Suprapubic skin (tissue), 4 donors: ENCODE results near the gene CENPE.

ENCODE experiments used
- CTCF ChIP-seq, 2 donors: fragments of 200-600 bp in 1 of 2; fragments of 450-650 bp in 1 of 2; sonication (generic) in 1 of 2; IDR thresholded peaks; one replicate each; pipeline ENCODE4 v1.5.1; 2016 to 2019; ENCODE audit warnings: antibody characterized with exemption in 2 of 2, mild to moderate bottlenecking in 1 of 2, moderate library complexity in 1 of 2
- POLR2A ChIP-seq, 2 donors: fragments of 450-650 bp; IDR thresholded peaks; one replicate each; pipeline ENCODE4 v1.6.1; 2017; ENCODE audit warnings: antibody characterized with exemption in 2 of 2, mild to moderate bottlenecking in 2 of 2, moderate library complexity in 2 of 2
- POLR2AphosphoS5 ChIP-seq, 3 donors: sonication (generic); formaldehyde crosslinking; IDR thresholded peaks; one replicate each; pipeline ENCODE4 v1.6.1; 2017; ENCODE audit warnings: antibody characterized with exemption in 3 of 3

GRCh38 chr4:103074744-103075434 lies 123.3 kb downstream of the CENPE start:
- TF ChIP-seq CTCF (IDR thresholded peaks at IDR 0.05) (no peak), POLR2A (IDR thresholded peaks at IDR 0.05) (no peak), POLR2AphosphoS5 (IDR thresholded peaks at IDR 0.05) (no peak)
